ENCODE results near the gene PCSK2.

DNA sequence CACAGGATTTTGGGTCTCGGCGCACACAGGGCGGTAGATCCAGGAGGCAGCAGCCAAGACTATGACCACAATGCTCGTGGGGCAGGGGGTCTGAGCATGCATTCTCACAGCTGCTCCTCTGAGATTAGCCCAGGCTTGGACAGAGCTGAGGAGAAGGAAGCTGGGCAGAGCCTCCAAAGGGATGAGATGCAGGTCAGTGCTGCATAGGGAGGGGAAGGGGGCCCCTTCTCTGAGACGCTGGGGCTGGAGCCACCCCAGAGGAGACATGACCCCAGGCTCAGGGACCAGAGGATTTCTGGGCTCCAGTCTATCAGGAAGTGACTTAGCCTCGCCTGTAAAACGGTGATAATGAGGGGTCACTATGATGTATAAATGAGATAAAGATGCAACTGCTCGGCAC is 210.4 kb downstream of the PCSK2 start:
- TF ChIP-seq, protein P1, sequence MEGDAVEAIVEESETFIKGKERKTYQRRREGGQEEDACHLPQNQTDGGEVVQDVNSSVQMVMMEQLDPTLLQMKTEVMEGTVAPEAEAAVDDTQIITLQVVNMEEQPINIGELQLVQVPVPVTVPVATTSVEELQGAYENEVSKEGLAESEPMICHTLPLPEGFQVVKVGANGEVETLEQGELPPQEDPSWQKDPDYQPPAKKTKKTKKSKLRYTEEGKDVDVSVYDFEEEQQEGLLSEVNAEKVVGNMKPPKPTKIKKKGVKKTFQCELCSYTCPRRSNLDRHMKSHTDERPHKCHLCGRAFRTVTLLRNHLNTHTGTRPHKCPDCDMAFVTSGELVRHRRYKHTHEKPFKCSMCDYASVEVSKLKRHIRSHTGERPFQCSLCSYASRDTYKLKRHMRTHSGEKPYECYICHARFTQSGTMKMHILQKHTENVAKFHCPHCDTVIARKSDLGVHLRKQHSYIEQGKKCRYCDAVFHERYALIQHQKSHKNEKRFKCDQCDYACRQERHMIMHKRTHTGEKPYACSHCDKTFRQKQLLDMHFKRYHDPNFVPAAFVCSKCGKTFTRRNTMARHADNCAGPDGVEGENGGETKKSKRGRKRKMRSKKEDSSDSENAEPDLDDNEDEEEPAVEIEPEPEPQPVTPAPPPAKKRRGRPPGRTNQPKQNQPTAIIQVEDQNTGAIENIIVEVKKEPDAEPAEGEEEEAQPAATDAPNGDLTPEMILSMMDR (conservative IDR thresholded peaks at IDR 0.05 in 1 of 2, IDR thresholded peaks at IDR 0.05 in 1 of 2; ENCODE audit: extremely low read depth in 1 of 2, insufficient read depth in 1 of 2, low read depth in 1 of 2, low read length in 2 of 2): no peak
- no peak for TF ChIP-seq EZH2 (IDR thresholded peaks at IDR 0.05; ENCODE audit: borderline replicate concordance, low read length)
